Measurements from ENCODE around the gene C16orf54.
"Not testable (repeated sequence)": the region's sequence is repeated elsewhere in the genome, so short reads cannot be mapped to it uniquely, and the experiment has no call there.

C16orf54 gene

DNA sequence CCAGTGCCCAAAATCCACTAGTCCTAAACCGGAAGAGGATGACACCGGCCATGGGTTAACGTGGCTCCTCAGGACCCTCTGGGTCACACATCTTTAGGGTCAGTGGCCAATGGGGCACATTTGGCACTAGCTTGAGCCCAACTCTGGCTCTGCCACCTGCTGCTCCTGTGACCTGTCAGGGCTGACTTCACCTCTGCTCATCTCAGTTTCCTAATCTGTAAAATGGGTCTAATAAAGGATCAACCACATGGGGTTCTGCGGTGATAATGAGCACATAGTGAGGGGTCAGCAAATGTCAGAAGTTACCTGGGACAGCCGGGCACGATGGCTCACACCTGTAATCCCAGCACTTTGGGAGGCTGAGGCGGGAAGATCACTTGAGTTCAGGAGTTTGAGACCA is 48.4 kb downstream of the C16orf54 start:
- TF ChIP-seq ZNF274 (IDR thresholded peaks at IDR 0.05; ENCODE audit: low read depth, low read length) = no peak

GRCh38 chr16:29696881-29697331 is 48.9 kb downstream of the C16orf54 start:
- TF ChIP-seq ZNF274 (IDR thresholded peaks at IDR 0.05; ENCODE audit: low read depth, low read length) = no peak
- no peak overlapping the region for H3K4me3 ChIP-seq (ENCODE audit: low read length)

More for the DNA sequence above, 48.4 kb downstream of the C16orf54 start:
- no peak overlapping the region for H3K4me3 ChIP-seq (ENCODE audit: low read length)

GRCh38 chr16:29695675-29696074 is 50.1 kb downstream of the C16orf54 start:
- not testable (repeated sequence) for H3K4me3 ChIP-seq (ENCODE audit: low read length)

DNA sequence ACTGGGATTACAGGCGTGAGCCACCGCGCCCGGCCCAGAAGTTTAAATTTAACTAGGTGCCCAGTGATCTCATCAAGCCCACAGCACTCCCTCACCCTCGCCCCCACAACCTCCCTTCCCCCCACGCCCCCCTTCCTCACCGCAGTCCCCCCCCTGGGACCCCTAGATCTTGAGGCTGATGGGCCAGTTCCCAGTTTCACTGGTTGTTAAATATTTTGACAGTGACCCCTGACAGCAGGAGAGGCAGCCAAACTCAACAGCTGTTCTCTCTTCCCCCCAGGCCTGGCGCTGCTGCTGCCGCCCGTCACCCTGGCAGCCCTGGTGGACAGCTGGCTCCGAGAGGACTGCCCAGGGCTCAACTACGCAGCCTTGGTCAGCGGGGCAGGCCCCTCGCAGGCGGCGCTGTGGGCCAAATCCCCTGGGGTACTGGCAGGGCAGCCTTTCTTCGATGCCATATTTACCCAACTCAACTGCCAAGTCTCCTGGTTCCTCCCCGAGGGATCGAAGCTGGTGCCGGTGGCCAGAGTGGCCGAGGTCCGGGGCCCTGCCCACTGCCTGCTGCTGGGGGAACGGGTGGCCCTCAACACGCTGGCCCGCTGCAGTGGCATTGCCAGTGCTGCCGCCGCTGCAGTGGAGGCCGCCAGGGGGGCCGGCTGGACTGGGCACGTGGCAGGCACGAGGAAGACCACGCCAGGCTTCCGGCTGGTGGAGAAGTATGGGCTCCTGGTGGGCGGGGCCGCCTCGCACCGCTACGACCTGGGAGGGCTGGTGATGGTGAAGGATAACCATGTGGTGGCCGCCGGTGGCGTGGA is 51.2 kb downstream of the C16orf54 start:
- H3K4me3 ChIP-seq (ENCODE audit: low read length) = no peak overlapping the region
- no peak for TF ChIP-seq ZNF274 (IDR thresholded peaks at IDR 0.05; ENCODE audit: low read depth, low read length)

- not testable (repeated sequence) for H3K4me3 ChIP-seq (ENCODE audit: low read length)
Measured at GRCh38 chr16:29692606-29693005, 53.2 kb downstream of the C16orf54 start.

Measured in GM08714 (cell line).